ENCODE measurements around the gene G3BP1. TPM values are rescaled to one million over a fixed set of nuclear protein-coding genes. Genes with fewer than 3 reads are reported as not detected.

The G3BP1 gene
- total and polyA plus RNA-seq, 9 of the 15 experiments (the other 6 are each of a cell fraction or from before 2014, with no cell fraction given) = 54.7 to 264 (median 105) TPM

DNA sequence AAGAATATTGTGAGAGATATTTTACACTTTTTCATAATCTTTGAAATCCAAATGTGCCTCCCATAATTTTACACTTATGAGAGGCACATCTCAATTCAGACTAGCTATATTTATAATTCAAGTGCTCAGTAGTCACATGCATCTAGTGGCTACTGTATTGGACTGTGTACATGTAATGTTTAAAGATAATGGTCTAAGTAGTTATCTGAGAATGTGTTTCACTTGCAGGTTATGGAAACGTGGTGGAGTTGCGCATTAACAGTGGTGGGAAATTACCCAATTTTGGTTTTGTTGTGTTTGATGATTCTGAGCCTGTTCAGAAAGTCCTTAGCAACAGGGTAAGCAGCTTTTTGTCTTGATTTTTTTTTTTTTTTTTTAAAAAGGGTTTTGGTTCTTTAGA lies 28.8 kb downstream of the G3BP1 start (continued):
- TF ChIP-seq DIDO1 (tag; IDR thresholded peaks at IDR 0.05; ENCODE audit: low read depth) (no peak), HDAC1 (IDR thresholded peaks at IDR 0.05) (no peak), CTBP1 (IDR thresholded peaks at IDR 0.05; ENCODE audit: borderline replicate concordance) (no peak), U2AF2 (optimal IDR thresholded peaks at IDR 0.05; ENCODE audit: low read depth, low read length) (no peak), XRCC3 (IDR thresholded peaks at IDR 0.05) (no peak), ZNF140 (CRISPR knock-in tag; IDR thresholded peaks at IDR 0.05) (no peak)
- TF ChIP-seq, protein P1, sequence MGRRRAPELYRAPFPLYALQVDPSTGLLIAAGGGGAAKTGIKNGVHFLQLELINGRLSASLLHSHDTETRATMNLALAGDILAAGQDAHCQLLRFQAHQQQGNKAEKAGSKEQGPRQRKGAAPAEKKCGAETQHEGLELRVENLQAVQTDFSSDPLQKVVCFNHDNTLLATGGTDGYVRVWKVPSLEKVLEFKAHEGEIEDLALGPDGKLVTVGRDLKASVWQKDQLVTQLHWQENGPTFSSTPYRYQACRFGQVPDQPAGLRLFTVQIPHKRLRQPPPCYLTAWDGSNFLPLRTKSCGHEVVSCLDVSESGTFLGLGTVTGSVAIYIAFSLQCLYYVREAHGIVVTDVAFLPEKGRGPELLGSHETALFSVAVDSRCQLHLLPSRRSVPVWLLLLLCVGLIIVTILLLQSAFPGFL (CRISPR knock-in tag; IDR thresholded peaks at IDR 0.05) = no peak
- TF ChIP-seq, protein P2, sequence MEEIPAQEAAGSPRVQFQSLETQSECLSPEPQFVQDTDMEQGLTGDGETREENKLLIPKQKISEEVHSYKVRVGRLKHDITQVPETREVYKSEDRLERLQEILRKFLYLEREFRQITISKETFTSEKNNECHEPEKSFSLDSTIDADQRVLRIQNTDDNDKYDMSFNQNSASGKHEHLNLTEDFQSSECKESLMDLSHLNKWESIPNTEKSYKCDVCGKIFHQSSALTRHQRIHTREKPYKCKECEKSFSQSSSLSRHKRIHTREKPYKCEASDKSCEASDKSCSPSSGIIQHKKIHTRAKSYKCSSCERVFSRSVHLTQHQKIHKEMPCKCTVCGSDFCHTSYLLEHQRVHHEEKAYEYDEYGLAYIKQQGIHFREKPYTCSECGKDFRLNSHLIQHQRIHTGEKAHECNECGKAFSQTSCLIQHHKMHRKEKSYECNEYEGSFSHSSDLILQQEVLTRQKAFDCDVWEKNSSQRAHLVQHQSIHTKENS (CRISPR knock-in tag; IDR thresholded peaks at IDR 0.05) = no peak

All from K562 (cell line).